HG03460 (cell line): ENCODE data around the gene TLX2.
A peak's percentile ranks its signal among the peaks of the same experiment; 100 is the strongest.
"Not testable (repeated sequence)": the region's sequence is repeated elsewhere in the genome, so short reads cannot be mapped to it uniquely, and the experiment has no call there.

Experiments
- ATAC-seq: cut with Tn5 transposase; IDR thresholded peaks from one replicate; pipeline ENCODE4 v1.9.1; 2021; ENCODE audit not compliant: unreplicated experiment

The TLX2 gene

GRCh38 chr2:74514368-74515270, at the start of gene TLX2:
Gene TLX2, plus strand, starts transcription at chr2:74514450. Its CDS starts 357 bp downstream, at chr2:74514807.
- ATAC-seq: no peak

DNA sequence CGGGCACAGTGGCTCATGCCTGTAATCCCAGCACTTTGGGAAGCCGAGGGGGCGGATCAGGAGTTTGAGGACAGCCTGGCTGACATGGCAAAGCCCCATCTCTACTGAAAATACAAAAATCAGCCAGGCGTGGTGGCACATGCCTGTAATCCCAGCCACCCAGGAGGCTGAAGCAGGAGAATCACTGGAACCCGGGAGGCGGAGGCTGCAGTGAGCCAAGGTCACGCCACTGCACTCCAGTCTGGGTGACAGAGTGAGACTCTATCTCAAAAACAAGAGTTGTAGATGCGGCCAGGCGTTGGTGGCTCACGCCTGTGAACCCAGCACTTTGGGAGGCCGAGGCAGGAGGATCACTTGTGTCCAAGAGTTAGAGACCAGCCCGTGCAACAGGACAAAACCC, 43.5 kb upstream of the TLX2 start:
- ATAC-seq: not testable (repeated sequence)

DNA sequence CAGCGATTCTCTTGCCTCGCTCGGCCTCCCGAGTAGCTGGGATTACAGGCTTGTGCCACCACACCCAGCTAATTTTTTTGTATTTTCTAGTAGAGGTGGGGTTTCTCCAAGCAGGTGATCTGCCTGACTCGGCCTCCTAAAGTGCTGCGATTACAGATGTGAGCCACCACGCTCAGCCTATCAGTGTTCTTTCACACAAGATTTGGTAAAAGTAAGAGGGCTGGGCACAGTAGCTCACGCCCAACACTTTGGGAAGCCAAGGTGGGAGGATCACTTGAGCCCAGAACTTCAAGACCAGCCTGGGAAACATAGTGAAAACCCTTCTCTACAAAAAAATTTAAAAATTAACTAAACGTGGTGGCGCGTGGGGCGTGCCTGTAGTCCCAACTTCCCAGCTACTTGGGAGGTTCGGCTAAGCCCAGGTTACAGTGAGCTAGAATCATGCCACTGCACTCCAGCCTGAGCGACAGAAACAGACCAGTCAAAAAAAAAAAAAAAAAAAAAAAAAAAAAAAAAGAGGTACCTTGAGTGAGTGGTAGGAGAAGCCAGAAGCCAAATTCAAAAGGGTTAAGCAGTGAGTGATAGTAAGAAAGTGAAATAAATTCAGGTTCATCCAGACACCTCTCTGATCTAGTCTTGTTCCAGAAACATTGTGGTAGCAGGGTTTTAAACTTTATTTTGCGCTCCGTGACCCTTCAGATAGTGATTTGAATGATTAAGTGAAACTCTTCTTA, 42.8 kb upstream of the TLX2 start:
- no peak for ATAC-seq

GRCh38 chr2:74472086-74472944, 41.9 kb upstream of the TLX2 start, which contains the start of gene MRPL53:
Gene MRPL53, minus strand, starts transcription at chr2:74472680. Its CDS starts 20 bp downstream, at chr2:74472660.
- ATAC-seq: peak; percentile 82

GRCh38 chr2:74472945-74473258, 41.3 kb upstream of the TLX2 start:
- ATAC-seq: no peak

DNA sequence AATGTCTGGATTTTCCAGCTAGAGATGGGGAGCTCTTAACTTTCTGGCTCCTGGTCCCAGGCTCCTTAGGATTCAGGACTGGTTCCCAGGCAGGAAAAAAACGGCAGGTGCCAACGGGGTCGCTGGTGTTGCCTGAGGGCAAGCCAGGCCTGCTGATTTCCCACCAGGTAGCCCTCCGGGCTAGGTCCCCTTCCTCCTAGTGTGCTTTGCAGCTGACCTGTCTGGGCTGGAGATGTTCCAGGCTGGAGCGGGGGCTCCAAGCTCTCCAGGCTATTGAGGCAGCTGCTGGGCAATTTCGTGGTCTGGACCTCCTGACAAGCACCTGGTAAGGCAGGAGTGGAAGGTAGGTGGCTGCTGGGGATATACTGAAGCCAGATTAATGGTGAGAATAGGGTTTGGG, 39.8 kb upstream of the TLX2 start:
- no peak for ATAC-seq

DNA sequence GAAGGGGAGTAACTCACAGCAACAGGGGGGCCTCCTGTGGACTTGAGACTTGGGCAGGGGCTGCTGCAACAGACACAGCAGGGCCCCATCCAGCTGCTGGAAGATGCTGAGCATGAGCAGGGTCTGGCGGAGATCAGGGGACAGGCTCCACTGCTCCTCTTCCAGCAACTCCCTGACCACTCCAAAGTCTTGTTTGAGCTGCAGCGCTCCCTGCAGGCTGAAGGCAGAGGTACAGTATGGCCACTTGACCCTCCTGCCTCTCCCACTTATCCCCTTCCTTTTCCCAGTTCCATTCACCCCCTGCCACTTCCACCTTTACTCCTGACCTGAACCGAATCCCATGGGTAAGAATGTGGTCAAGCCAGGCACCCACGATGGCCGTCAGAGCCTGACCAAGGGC, 39.4 kb upstream of the TLX2 start:
- no peak for ATAC-seq

DNA sequence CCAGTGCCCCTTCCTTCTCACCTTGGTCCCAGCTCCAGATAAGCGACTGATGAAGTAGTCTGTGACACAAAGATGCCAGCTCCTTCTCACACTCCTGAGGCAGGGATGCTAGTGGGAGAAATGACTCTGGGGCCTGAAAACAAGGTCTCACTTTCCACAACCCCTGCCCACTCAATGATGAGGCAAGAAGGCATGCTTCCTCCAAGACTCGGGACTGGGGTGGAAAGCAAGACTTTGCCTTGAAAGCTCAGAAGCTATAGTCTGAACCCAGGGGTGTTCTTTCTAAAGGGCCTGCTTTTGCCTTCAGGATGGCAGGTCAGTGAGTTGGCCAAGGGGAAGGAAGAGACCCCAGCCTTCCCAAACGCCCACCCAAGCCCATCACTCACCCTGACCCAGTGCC, 32.8 kb upstream of the TLX2 start:
- ATAC-seq: no peak

GRCh38 chr2:74481961-74482800, 32.1 kb upstream of the TLX2 start:
- ATAC-seq: peak; percentile 36

- peak; percentile 92 for ATAC-seq
These were observed 31.2 kb upstream of the TLX2 start, which contains the start of the genes CCDC142 and TTC31 for GRCh38 chr2:74482801-74483674. Gene CCDC142, minus strand, starts transcription at chr2:74482998. Its CDS starts 161 bp downstream, at chr2:74482837. Gene TTC31, plus strand, starts transcription at chr2:74483081. Its CDS starts 15 bp downstream, at chr2:74483096.

- not testable (repeated sequence) for ATAC-seq
These were observed 30.5 kb upstream of the TLX2 start for GRCh38 chr2:74483675-74484164.

GRCh38 chr2:74486141-74486540, 28.1 kb upstream of the TLX2 start:
- no peak for ATAC-seq

DNA sequence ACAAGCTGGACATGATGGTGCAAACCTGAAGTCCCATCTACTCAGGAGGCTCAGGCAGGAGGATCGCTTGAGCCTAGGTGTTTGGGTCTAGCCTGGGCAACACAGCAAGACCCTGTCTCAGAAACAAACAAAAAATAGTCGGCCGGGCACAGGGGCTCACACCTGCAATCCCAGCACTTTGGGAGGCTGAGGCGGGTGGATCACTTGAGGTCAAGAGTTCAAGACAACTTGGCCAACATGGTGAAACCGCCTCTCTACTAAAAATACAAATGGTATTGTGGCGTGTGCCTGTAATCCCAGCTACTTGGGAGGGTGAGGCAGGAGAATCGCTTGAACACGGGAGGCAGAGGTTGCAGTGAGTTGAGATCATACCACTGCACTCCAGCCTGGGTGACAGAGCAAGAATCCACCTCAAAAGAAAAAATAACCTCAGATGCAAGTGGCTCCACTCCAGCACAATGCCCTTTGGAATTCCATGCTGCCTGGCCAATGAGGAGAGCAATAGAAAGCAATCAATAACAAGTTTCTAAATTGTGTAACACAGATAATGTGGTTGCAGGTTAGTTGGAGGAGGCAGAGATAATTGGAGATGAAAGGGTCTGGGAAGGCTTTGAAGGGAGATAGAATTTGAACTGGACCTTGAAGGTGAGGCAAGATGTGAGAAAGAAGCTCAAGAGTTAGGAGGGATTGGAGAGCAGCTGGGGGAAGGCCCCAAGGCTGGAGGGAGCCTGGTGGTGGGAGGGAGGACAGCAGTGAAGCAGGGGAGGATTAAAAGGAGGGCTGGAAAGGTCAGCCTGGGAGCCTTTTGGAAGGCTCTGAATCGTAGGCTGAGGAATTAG, 25.4 kb upstream of the TLX2 start:
- ATAC-seq: no peak

DNA sequence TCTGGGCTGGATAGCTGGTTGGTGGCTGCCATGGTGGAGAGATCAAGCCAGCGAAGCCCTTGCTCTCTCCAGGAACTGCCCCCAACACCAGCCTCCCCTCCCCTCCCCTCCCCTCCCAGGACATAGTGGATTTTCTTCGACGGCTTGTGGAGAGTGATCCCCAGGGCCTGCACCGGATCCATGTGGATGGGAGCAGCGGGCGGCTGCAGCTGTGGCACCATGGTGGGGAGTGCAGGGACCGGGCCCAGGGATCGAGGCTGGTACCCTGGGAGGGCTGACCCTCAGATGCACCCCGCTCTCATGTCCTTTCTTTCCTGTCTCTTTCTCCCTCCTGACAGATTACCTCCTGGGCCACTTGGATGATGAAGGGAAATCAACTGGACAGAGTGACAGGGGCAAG, 24.3 kb upstream of the TLX2 start:
- no peak for ATAC-seq

DNA sequence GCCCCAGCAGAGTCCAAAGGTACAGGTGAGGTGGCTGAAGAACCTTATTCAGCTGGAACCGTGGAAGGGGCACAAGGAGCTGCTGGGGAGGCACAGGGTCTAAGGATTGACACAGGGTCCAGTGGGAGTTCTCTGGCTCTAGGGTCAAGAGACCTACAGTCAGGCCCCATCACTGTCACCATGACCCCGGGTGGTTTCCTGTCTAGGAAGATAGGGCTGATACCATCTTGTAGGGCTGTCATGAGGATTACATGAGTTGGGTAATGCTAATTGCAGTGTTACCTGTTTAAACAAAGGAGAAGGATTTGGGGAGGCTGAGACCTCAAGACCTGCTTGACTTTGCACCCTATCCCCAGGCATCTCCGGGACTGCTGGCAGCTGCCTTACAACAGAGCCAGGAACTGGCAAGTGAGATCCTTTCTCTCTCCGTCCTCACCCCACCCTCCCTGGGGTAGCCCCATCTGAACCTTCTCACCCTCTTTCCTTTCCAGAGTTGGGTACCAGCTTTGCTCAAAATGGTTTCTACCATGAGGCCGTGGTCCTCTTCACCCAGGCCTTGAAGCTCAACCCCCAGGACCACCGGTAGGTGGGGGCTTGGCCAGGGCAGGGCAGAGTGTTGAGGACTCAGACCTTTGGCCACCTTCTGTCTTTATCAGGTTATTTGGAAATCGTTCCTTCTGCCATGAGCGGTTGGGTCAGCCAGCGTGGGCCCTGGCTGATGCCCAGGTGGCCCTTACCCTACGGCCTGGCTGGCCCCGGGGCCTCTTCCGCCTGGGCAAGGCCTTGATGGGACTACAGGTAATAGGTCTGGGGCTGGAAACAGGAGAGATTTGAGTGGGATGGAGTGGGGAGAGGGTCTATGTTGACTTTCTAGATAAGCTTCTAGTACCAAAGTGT, 22.4 kb upstream of the TLX2 start:
- ATAC-seq: no peak

DNA sequence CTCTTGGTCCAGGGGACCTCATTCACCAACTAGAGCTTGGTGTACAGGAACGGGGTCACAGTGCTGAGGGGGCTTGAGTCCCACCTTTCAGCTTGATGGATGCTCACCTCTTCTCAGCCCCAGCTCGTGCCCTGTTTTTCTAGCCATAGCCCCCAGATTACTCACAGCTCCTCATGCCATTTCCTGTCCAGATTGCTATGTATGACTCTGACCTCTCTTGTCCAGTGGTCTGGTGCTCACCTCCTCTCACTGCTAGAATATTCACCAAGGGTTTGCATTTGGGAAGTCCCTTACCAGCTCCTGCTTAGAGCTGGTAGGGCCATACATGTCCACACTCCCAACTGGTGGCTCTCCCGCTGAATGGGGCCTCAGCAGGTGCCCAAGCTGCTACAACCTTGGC, 20.7 kb upstream of the TLX2 start:
- no peak for ATAC-seq

DNA sequence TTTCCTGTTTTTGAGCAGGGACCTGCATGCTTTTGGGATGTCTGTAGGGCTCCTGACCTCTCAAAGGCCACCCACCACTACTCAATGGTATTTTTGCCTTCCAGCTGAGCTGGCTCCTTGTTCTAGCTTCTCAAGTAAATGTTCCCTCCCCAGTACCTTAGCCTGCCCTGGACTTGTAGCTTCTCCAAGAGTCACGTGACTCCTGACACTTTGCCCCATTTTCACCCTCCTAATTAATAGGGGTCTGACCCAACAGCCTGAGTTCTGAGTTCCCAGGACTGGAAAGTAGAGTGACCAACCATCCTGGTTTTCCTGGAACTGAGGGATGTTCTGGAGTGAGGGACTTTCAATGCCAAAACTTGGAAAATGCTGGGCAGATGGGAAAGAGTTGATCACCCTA, 18.8 kb upstream of the TLX2 start:
- ATAC-seq: no peak
